Measurements from ENCODE around the gene MYT1.

- TF ChIP-seq CTCF (conservative IDR thresholded peaks at IDR 0.05) (no peak), EZH2 (IDR thresholded peaks at IDR 0.05; ENCODE audit: low read depth) (no peak)
Observed at GRCh38 chr20:64225828-64226598, 61.8 kb downstream of the MYT1 start.

Data from PC-9 (cell line).